GM18951 (cell line): ENCODE measurements around the gene PRRC2C.
"Not testable (repeated sequence)": the region's sequence is repeated elsewhere in the genome, so short reads cannot be mapped to it uniquely, and the experiment has no call there.

ENCODE experiments used
- POLR2A ChIP-seq: IDR thresholded peaks from 4 replicates; pipeline ENCODE4 v1.6.1; 2011; ENCODE audit warnings: mild to moderate bottlenecking; ENCODE audit not compliant: insufficient read length, insufficient read depth; ENCODE audit errors: extremely low read depth
- in situ Hi-C: fragments of 300-500 bp; cut with MboI; formaldehyde crosslinking; loops from one replicate; pipeline ENCODE4 v1.12.0; 2022; ENCODE audit warnings: low sequenced_read_pairs, mixed read lengths, inconsistent platforms; ENCODE audit not compliant: unreplicated experiment

The PRRC2C gene

DNA sequence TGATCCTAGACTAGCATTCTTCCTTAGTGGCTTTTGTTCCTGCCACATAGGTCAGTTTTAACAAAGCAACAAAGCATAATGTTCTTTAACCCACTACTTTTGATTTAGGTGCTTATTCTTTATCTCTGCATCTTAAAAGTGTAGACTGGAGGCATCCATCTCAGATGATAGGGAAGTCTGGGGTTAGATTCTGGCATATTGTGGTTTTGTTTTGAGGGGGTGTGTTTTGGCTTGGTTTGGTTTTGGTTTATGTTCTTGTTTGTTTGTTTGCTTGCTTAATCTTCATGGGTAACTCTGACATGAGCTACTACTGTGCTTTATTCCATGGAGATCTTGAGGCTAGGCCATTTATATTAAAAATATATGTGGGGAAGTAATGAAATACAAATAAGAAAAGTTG is 96.4 kb downstream of the PRRC2C start:
- in situ Hi-C loops: no loop called here
- no peak for TF ChIP-seq POLR2A

DNA sequence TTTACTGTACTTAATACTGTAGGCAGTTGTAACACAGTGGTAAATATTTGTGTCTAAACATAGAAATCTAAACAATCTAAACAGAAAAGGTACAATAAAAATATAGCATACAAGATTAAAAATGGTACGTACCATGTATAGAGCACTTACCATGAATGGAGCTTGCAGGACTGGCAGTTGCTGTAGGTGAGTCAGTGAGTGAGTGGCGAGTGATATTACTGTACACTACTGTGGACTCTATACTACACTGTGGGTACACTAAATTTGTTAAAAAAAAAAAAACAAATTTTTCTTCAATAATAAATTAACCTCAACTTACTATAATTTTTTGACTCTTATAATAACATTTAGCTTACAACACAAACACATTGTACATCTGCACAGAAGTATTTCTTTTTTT is 97.3 kb downstream of the PRRC2C start:
- no peak for TF ChIP-seq POLR2A
- in situ Hi-C loops: no loop called here

DNA sequence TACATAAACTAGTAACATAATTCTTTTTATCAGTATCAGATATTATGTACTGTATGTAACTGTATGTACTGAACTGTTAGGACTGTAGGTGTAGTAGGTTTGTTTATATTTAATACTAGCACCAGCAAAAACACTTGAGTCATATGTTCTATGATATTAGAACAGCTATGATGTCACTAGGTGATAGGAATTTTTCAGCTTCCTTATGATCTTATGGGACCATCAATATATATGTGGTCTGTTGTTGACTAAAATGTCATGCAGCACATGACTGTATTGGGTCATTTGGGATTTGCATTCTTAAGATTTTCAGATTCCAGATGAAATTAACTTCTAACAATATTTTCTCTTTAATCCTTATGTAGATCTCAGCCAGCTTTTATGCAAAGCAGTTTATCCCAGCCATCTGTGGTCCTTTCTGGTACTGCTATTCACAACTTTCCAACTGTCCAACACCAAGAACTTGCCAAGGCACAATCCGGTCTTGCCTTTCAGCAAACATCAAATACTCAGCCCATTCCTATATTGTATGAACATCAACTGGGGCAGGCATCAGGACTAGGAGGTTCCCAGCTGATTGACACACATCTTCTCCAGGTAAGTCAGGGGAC is 98.4 kb downstream of the PRRC2C start:
- in situ Hi-C loops: no loop called here
- TF ChIP-seq POLR2A: no peak

DNA sequence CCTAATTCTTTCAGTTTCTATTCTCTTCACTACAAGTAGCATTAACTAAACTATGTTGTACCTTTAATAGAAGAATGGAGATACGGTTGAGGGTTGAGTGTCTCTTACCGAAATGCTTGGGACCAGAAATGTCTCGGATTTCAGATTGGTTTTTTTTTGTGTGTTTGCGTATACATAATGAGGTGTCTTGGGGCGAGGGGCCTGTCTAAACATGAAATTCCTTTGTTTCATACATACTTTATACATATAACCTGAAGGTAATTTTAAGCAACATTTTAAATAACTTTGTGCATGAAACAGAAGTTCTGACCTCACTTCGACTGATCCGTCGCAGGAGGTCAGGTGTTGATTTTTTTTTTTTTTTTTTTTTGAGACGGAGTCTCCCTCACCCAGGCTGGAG is 100.4 kb downstream of the PRRC2C start:
- in situ Hi-C loops: no loop called here
- TF ChIP-seq POLR2A: no peak

DNA sequence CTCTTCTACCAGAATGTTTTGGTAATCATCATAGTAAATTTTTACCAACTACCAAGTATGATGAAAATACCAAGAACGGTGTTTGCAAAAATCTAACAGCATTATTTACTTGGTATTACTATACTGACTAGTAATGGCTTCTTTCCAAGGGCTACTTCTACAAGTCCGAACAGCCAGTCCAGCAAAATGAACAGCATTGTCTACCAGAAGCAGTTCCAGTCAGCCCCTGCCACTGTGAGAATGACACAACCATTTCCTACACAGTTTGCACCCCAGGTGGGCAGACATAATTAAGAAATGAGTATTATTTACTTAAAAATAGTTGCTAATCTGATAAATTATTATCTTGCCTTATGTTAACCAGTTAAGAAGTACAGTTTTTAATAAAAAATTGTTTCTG is 102.9 kb downstream of the PRRC2C start:
- no peak for TF ChIP-seq POLR2A
- in situ Hi-C loops: no loop called here

DNA sequence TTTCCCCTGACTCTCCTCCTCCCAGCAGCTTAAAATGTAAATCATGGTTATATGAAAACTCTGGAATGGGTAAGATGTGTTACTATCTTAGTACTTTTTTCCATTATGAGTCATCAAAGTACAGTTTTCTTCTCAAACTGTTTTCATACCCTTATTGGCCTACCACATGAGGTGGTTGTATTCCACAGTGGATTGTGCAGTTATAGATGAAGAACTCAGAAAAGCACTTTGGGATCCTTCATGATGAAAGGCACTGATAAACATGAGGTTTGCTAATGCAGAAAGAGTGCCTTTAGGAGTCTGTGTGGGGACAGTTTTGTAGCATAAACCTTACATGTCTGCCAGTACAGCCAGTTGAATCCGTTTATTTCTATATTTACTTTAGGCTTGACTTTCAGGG is 104.7 kb downstream of the PRRC2C start:
- in situ Hi-C loops: no loop called here
- TF ChIP-seq POLR2A: no peak

DNA sequence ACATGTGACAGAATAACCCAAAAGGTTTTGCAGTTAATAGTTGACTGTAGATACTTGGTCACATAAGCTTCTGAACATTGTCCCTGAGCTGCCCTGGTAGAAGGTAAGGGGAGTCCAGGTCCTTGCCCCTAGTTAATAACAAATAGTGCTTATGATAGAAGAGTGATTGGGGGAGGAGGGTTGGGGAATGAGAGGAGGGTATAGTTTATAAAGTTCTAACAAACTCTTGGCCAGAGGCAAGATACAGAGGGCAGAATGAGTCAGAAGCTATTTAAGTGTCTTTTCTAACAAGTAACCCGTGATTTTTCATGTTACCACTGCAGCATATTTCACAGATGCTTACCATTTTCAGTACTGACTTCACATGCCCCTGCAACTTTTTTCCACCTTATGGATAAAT is 110.0 kb downstream of the PRRC2C start:
- TF ChIP-seq POLR2A: no peak
- in situ Hi-C loops: no loop called here

DNA sequence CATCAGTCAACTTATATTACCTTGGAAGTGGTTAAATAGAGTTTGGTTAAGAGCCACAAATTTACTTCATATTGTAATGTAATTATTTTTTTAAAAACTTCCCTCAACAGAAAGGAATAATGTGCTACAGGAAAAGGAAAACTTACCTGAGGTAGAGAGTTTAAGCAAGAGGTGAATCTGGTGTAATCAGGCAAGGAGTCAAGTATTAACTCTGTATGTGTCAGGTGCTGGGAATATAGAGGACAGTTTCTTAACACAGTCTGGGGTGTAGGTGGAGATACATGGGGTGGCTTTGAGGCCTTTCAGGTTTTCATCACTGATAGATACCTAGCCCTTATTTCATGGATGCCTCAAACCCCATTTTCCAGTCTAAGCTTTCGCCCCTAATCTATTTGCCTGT is 110.8 kb downstream of the PRRC2C start:
- in situ Hi-C loops: no loop called here

DNA sequence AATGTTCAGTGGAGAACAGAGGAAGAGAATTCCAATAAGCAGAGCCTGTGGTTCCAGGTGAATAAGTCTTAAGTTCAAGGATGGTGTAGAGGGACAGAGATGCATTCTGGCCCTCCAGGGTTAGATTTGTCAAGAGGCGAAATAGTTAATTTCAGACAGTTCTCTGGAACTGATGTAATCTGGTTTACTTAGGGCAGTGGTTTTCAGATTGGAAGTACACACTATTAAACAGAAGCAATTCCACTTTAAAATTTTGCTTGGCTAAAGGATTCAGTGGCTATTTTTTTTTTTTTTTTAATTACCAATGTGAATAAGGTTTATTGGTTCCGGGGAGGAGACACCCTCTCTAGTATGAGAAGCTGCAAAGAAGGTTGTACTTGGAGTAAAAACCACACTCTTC is 111.4 kb downstream of the PRRC2C start:
- no peak for TF ChIP-seq POLR2A
- in situ Hi-C loops: no loop called here

More for the DNA sequence above, 110.8 kb downstream of the PRRC2C start:
- no peak for TF ChIP-seq POLR2A

DNA sequence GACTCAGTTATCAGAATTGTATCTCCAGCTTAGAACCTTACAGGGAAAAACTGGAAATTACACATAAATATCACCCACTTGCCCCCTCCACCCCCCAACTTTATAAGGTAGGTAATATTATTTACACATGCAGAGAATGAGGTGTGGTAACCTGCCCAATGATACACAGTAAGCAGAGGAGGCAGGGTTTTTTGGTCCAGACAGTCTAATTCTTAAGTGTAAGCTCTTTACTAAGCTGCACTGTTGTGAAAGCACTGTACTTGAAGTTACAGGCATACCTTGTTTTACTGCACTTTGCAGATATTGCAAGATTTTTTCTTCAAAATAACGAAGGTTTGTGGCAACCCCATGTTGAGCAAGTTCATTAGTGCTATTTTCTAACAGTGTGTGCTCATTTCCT is 111.9 kb downstream of the PRRC2C start:
- TF ChIP-seq POLR2A: no peak
- in situ Hi-C loops: no loop called here

DNA sequence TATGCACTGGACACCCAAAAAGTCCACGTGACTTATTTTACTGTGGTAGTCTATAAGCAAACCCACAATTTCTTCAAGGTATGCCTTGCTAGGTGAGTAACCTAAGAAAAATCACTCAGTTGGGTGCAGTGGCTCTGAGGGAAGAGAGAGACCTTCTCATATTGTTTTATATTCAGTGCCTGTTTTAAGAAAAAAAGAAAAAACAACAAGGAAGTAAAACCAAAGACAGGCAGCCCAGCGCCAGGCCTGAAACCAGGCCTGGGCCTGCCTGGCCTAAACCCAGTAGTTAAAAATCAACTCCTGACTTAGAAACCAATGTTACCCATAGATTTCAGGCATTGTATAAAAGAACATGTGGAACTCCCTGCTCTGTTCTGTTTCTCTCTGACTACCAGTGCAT is 115.0 kb downstream of the PRRC2C start:
- in situ Hi-C loops: not testable (repeated sequence)

DNA sequence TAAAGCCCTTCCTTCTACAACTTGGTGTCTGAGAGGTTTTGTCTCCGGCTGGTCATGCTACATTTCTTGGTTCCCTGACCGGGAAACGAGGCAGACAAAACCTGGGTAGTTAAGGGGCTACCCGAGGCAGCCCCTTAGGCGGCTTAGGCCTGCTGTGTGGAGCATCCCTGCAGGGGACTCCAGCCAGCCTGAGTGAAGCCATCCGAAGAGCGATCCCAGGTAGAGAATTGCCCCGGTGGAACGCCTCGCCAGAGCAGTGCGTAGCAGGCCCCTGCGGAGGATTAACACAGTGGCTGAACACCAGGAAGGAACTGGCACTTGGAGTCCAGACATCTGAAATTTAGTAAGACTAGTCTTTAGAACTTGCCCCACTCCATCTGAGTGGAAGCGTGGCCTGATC is 115.5 kb downstream of the PRRC2C start:
- TF ChIP-seq POLR2A: no peak
- in situ Hi-C loops: no loop called here

DNA sequence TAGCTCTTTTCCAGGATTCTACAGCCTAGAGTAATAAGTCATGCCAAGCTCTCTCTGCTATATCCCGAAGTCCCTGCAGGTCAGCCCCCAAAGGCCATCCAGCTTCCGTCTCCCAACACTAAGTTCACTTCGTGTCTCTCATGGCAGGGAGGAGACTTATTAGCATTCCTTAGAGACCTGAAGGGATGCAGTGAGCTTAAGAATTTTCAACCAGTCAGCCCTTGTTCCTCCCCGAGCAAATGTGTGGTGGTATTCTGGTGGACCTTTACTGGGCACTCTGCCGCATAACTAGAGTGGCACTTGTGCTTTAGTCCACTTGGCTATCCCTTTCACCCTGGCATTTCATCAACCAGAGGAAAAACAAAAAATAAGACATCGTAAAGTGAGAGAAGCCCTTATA is 117.7 kb downstream of the PRRC2C start:
- in situ Hi-C loops: not testable (repeated sequence)

DNA sequence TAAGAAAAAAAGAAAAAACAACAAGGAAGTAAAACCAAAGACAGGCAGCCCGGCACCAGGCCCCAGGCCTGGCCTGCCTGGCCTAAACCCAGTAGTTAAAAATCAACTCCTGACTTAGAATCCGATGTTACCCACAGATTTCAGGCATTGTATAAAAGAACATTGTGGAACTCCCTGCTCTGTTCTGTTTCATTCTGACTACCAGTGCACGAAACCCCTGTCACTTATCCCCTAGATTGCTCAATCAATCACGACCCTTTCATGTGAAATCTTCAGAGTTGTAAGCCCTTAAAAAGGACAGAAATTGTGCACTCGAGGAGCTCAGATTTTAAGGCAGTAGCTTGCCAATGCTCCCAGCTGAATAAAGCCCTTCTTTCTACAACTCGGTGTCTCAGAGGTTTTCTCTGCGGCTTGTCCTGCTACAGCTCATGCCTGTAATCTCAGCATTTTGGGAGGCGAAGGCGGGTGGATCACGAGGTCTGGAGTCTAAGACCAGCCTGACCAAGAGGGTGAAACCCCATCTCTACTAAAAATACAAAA is 121.1 kb downstream of the PRRC2C start:
- no peak for TF ChIP-seq POLR2A
- in situ Hi-C loops: no loop called here

DNA sequence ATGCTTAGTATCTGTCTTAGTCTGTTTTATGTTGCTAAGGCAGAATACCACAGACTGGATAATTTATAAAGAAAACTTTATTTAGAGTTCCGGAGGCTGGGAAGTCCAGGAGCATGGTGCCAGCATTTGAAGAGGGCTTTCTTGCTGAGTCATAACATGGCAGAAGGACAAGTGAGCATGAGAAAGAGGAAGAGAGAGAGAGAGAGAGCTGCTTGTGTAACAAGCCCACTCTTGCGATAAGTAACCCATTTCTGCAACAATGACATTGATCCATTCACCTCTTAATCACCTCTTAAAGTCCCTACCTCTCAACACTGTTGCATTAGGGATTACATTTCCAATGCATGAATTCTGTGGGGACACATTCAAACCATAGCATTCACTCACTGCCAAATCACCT is 125.1 kb downstream of the PRRC2C start:
- TF ChIP-seq POLR2A: no peak
- in situ Hi-C loops: no loop called here
